GM12864 (cell line): ENCODE results near the gene XIRP2.

Experiments
- DNase-seq: peaks from one replicate; pipeline ENCODE4 v3.0.0-alpha.2; 2011; ENCODE audit warnings: low read depth
- H3K4me3 ChIP-seq: 2 replicates; pipeline ENCODE4 v1.5.1; 2011; ENCODE audit warnings: mild to moderate bottlenecking, low read depth, low read length, control low read depth
- CTCF ChIP-seq: IDR thresholded peaks from 2 replicates; pipeline ENCODE4 v1.5.1; 2011; ENCODE audit warnings: low read depth, mild to moderate bottlenecking, moderate library complexity, low read length, control low read depth, inconsistent platforms; ENCODE audit errors: missing control alignments

XIRP2 gene

GRCh38 chr2:167198009-167198408, 309.7 kb downstream of the XIRP2 start:
- no peak for DNase-seq
- H3K4me3 ChIP-seq = no peak overlapping the region
- TF ChIP-seq CTCF = no peak

- no peak for DNase-seq
- H3K4me3 ChIP-seq = no peak overlapping the region
- TF ChIP-seq CTCF = no peak
Observed at GRCh38 chr2:167198576-167198975, 310.3 kb downstream of the XIRP2 start.

GRCh38 chr2:167200019-167200418, 311.7 kb downstream of the XIRP2 start:
- H3K4me3 ChIP-seq = no peak overlapping the region
- DNase-seq = no peak
- TF ChIP-seq CTCF = no peak

GRCh38 chr2:167209784-167210183, 321.5 kb downstream of the XIRP2 start:
- DNase-seq = no peak
- no peak for TF ChIP-seq CTCF
- H3K4me3 ChIP-seq = no peak overlapping the region

GRCh38 chr2:167212014-167212648, 323.9 kb downstream of the XIRP2 start:
- peak; percentile 59 for TF ChIP-seq CTCF
- no peak for DNase-seq
- no peak overlapping the region for H3K4me3 ChIP-seq

- no peak for DNase-seq
- no peak overlapping the region for H3K4me3 ChIP-seq
- TF ChIP-seq CTCF = no peak
Observed at GRCh38 chr2:167215595-167215994, 327.3 kb downstream of the XIRP2 start.

GRCh38 chr2:167237478-167237877, 349.2 kb downstream of the XIRP2 start:
- no peak for TF ChIP-seq CTCF
- DNase-seq = no peak
- no peak overlapping the region for H3K4me3 ChIP-seq
